Tibial nerve (tissue), 3 donors: Measurements from ENCODE around the gene TTN.

Experiments
- POLR2A ChIP-seq, 2 donors: fragments of 450-650 bp; IDR thresholded peaks; one replicate each; pipeline ENCODE4 v1.6.1; 2017; ENCODE audit warnings: antibody characterized with exemption in 2 of 2, mild to moderate bottlenecking in 2 of 2, moderate library complexity in 2 of 2
- TF ChIP-seq, protein P1 (sequence below), 5 experiments: fragments of 200-600 bp in 3 of 5; fragments of 450-650 bp in 2 of 5; sonication (generic) in 3 of 5; IDR thresholded peaks; one replicate each; pipeline ENCODE4 v1.5.1; 2016 to 2019; ENCODE audit warnings: antibody characterized with exemption in 5 of 5, mild to moderate bottlenecking in 3 of 5, moderate library complexity in 2 of 5

DNA sequence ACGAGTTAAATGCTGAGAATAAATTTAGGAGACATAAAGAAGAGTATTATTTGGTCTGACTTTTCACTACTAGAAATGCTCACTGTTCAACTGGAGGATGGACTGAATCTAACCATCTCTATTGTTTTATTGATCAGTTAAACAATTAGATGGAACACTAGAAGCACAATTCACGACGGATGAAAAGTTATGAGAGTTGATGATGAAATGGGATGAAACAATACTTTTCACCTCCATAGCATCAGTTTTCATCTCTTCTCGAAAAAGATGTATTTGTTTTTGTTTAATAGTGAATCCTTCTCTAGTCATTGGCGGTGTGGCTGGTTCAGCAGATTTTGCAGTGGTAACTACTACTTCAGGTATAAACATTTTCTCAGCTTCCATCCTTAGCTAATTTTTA, 19.3 kb downstream of the TTN start:
- TF ChIP-seq, protein P1, sequence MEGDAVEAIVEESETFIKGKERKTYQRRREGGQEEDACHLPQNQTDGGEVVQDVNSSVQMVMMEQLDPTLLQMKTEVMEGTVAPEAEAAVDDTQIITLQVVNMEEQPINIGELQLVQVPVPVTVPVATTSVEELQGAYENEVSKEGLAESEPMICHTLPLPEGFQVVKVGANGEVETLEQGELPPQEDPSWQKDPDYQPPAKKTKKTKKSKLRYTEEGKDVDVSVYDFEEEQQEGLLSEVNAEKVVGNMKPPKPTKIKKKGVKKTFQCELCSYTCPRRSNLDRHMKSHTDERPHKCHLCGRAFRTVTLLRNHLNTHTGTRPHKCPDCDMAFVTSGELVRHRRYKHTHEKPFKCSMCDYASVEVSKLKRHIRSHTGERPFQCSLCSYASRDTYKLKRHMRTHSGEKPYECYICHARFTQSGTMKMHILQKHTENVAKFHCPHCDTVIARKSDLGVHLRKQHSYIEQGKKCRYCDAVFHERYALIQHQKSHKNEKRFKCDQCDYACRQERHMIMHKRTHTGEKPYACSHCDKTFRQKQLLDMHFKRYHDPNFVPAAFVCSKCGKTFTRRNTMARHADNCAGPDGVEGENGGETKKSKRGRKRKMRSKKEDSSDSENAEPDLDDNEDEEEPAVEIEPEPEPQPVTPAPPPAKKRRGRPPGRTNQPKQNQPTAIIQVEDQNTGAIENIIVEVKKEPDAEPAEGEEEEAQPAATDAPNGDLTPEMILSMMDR (IDR thresholded peaks at IDR 0.05): no peak
- no peak for TF ChIP-seq POLR2A (IDR thresholded peaks at IDR 0.05)
